Thymus (tissue), 11 donors: ENCODE results near the gene RNH1. TPM values are rescaled to one million over a fixed set of nuclear protein-coding genes. Genes with fewer than 3 reads are reported as not detected.
A peak's percentile ranks its signal among the peaks of the same experiment; 100 is the strongest.

Source experiments
- DNase-seq, 9 donors: peaks; one replicate each; pipeline ENCODE4 v3.0.0-alpha.2; 2013; ENCODE audit warnings: low spot score in 9 of 9, low read depth in 6 of 9, missing footprints in 1 of 9
- H3K27ac ChIP-seq, 2 donors: one replicate each; pipeline ENCODE4 v1.5.1; 2013; ENCODE audit warnings: control low read depth in 1 of 2, low read depth in 1 of 2, low read length in 1 of 2, mild to moderate bottlenecking in 1 of 2, moderate library complexity in 1 of 2
- H3K27me3 ChIP-seq, 2 donors: one replicate each; pipeline ENCODE4 v1.5.1; 2013; ENCODE audit warnings: low read length in 1 of 2; ENCODE audit not compliant: control insufficient read depth in 2 of 2, insufficient read depth in 1 of 2
- H3K36me3 ChIP-seq, 2 donors: one replicate each; pipeline ENCODE4 v1.5.1; 2013; ENCODE audit warnings: low read length in 1 of 2, mild to moderate bottlenecking in 1 of 2, moderate library complexity in 1 of 2; ENCODE audit not compliant: control insufficient read depth in 2 of 2, insufficient read depth in 2 of 2
- H3K4me1 ChIP-seq, 2 donors: one replicate each; pipeline ENCODE4 v1.5.1; 2013; ENCODE audit warnings: low read length in 2 of 2; ENCODE audit not compliant: control insufficient read depth in 2 of 2, insufficient read depth in 2 of 2
- H3K4me3 ChIP-seq, 2 donors: one replicate each; pipeline ENCODE4 v1.5.1; 2013; ENCODE audit warnings: low read length in 2 of 2, control low read depth in 1 of 2, mild to moderate bottlenecking in 1 of 2
- H3K9me3 ChIP-seq, 2 donors: one replicate each; pipeline ENCODE4 v1.5.1; 2013; ENCODE audit warnings: low read length in 1 of 2, mild to moderate bottlenecking in 1 of 2; ENCODE audit not compliant: control insufficient read depth in 2 of 2, insufficient read depth in 1 of 2
- WGBS: extraction: QIAGEN DNeasy Blood & Tissue Kit; methylation state at CpG from one replicate; pipeline ENCODE4 v1.1.7; 2013; 5-methylcytosine and 5-hydroxymethylcytosine counted together
- polyA plus RNA-seq: library from polyadenylated mRNA; stranded (reverse); fragments of 200-250 nt; gene quantifications from one replicate; pipeline ENCODE4 v1.2.3, GENCODE V29; 2013
- total RNA-seq: library from RNA; stranded (reverse); fragments of 120-200 nt; gene quantifications from one replicate; pipeline ENCODE4 v1.2.4, GENCODE V29; 2013
- donor health status: healthy.

RNH1 gene
- total and polyA plus RNA-seq, 2 donors, result 79.2 to 114 TPM

DNA sequence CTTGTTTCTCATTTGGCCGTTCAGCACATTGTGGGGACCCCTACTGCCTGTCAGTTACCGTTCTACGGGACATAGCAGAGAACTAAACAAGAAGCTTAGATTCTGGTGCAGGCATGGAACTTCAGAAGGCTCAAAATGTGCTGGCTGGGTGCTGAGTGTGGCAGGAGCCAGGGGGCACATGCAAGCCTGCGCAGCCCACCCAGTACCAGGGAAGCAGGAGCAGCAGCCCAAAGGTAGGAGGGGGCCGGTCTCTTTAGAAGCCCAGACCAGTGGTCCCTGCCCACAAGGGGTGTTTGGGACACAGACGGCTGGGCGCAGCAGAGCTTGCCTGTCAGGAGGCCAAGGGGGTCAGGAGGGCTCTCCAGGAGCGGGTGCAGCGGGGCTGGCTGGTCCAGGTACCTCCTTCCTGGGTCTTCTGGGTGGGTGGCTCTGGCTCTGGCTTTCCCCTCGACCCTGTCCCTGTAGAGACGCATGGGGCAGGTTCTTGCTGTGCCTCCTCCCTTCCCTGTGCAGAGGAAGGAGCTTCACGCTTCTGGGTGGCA, 54.8 kb downstream of the RNH1 start:
- peaks cover 14 to 54% of the 10 kb centered on the region in 2 donors for H3K4me1 ChIP-seq
- H3K27ac ChIP-seq, result no peak overlapping the region
- H3K4me3 ChIP-seq, result no peak overlapping the region
- peaks cover 0 to 12% of the 10 kb centered on the region in 2 donors for H3K9me3 ChIP-seq
- H3K36me3 ChIP-seq, result peaks cover 18 to 30% of the 10 kb centered on the region in 2 donors
- 96% methylated on average over 12 of the region's 12 CpGs for WGBS
- H3K27me3 ChIP-seq, result no peaks in the 10 kb centered on the region
- no peak for DNase-seq

DNA sequence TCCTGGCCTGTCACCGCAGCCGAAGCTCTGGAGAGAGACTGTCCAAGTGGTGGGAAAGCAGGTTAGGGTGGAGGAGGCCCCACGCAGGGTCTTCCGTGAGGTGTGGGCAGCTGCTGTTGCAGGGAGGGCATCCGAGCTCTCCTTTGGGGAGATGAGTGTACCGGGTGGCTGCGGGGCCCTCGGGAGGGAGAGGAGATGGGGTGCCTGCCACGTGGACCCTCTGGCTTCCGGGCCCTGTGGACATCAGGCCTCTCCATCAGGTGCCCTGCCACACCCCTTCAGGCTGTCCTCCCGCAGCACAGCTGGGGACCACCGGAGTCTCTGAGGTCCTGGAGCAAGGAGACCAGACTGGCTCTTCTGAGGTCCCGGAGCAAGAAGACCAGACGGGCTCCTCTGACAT, 55.3 kb downstream of the RNH1 start:
- Histone ChIP-seq H3K9me3 (peaks cover 0 to 12% of the 10 kb centered on the region in 2 donors), H3K27ac (no peak overlapping the region), H3K36me3 (peaks cover 18 to 30% of the 10 kb centered on the region in 2 donors), H3K4me1 (peaks cover 13 to 49% of the 10 kb centered on the region in 2 donors), H3K4me3 (no peak overlapping the region), H3K27me3 (peaks cover 0 to 2% of the 10 kb centered on the region in 2 donors)
- WGBS, result 97% methylated on average over 14 of the region's 14 CpGs
- DNase-seq, result no peak

DNA sequence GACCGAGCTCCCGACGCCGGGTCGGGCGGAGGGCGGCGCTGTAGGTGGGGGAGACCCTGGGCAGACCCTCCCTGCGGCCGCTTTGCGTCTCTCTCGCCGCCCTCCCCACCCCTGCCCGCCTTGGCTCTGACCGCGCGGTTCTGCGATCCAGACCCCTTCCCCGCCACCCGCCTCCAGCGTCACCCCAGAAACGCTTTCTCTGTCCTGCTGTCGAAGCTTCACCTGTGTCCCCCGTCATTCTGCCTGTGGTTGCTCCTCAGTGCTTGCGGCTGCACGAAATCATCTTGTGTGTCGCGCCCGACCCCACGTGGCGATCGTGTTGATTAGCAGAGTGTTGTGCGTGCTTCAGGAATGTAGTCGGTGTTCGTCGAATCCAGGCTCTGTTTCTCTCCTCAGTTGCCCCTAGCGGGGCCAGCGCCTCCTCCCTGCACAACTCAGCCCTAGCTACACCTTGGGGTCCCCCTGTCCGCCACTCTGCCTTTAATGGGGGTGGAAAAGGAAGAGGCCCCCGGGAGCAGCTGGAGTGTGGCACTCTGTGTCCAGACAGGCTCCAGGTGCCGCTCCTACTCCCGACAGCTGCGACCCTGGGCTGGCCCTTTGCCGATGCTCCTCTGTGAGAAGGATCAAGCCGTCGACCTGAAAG, 56.1 kb downstream of the RNH1 start:
- Histone ChIP-seq H3K9me3 (peaks cover 0 to 12% of the 10 kb centered on the region in 2 donors), H3K27me3 (peaks cover 0 to 2% of the 10 kb centered on the region in 2 donors), H3K4me3 (peak overlapping the region; percentile 73 to 96), H3K27ac (no peak overlapping the region), H3K36me3 (peaks cover 18 to 30% of the 10 kb centered on the region in 2 donors), H3K4me1 (peaks cover 9 to 42% of the 10 kb centered on the region in 2 donors)
- WGBS, result 10% methylated on average over 46 of the region's 46 CpGs
- peak; percentile 48 to 89 (median 65) for DNase-seq

DNA sequence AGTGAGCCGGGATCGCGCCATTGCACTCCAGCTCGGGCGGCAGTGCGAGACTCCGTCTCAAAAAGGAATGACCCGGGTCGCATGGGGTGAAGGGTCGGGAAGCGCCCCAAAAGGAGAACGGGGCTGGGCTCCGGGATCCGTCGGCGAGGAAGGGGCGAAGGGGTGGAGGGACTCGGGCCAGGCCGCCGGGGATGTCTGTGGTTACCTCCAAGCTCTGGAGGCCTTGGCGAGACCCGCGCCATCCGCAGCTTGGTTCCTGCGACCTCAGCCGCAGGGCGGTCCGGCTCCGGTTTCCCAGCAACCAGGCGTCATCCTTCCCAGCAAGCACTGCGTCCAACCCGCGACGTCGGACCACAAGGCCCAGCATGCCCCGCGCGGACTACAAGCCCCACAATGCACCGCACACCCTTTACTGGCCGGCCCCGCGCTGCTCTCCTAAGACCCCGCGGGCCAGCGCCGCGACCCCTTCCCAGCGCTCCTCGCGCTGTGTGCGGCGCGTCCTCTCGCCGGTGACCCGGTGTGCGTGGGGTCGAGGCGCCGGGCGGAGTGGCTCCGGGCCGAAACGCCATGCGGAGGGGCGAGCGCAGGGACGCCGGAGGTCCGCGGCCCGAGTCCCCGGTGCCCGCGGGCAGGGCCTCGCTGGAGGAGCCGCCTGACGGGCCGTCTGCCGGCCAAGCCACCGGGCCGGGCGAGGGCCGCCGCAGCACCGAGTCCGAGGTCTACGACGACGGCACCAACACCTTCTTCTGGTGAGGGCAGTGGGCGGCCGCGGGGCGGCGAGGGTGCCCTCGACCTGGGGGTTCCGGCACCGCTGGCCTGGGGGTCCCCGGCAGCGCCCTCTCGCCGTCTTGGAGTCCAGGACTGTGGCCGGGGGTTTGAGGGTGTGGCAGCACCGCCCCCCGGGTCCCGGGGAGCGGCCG, 56.9 kb downstream of the RNH1 start, which contains the start of gene PTDSS2:
TSS of gene PTDSS2 (plus strand) at position 391 of the 920 bp plus-strand sequence. CDS start at position 568, 177 bp downstream.
- peak; percentile 82 to 95 (median 89) for DNase-seq
- H3K9me3 ChIP-seq, result peaks cover 0 to 12% of the 10 kb centered on the region in 2 donors
- peaks cover 18 to 29% of the 10 kb centered on the region in 2 donors for H3K36me3 ChIP-seq
- H3K27ac ChIP-seq, result peak within 1 kb of the TSS; percentile 81 to 82
- H3K4me3 ChIP-seq, result peak within 1 kb of the TSS; percentile 73 to 96
- H3K27me3 ChIP-seq, result peaks cover 0 to 5% of the 10 kb centered on the region in 2 donors
- under 1% methylated on average over 108 of the region's 108 CpGs for WGBS
- peaks cover 9 to 38% of the 10 kb centered on the region in 2 donors for H3K4me1 ChIP-seq

DNA sequence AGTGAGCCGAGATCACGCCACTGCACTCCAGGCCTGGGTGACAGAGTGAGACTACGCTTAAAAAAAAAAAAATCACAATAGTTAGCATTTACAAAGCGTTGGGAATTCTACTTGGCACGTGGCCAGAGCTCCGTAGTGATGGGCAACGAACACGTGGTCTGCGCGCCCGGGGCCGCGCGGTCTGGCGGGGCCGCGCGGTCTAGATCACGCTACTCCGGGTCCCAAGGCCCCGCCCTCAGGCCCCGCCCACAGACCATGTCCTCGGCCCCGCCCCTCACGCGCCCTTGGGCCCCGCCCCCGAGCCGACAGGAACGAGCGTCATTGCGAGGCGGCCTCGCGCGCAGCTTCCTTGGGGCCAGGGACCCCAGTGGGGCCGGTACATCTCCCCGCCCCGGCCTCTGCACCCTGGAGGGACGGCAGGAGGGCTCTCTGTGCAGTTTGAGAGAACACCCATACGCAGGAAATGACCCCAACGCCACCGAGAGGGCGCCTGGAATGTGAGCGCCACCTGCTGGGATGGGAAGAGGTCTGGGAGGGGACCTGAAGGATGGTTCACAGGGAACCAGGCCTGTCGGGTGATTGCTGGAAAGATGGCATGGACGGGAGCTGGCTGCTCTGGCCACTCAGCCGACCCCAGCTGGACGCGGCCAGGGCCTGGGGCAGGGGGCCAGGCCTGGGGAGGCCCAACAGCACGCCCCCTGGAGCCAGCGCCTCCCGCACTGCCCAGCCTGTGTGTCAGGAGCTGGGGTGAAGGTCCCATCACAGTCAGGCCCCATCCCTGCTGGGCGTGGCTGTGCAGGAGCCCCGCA, 58.9 kb downstream of the RNH1 start:
- peak overlapping the region; percentile 95 to 96 for H3K27ac ChIP-seq

DNA sequence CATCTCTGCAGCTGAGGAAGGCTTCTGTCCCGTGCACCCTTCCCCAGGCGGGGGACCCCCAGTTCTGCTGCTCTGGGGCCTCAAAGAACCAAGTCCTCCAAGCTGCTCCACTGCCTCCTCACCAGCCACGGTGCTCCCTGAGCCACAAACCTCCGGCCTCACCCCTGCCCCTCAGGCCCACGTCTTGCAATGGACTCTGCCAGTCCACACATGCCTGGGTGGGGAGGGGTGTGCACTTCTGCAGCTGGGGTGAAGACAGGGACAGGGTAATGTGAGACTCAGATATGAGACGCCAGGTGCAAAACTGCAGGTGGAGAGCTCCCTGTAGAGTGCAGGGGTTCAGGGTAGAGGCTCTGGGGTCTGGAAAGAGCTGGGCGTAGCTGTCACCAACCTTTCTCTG, 60.2 kb downstream of the RNH1 start:
- H3K36me3 ChIP-seq, result peaks cover 0 to 1% of the 10 kb centered on the region in 2 donors
- H3K4me1 ChIP-seq, result peaks cover 10 to 41% of the 10 kb centered on the region in 2 donors
- H3K9me3 ChIP-seq, result peaks cover 0 to 12% of the 10 kb centered on the region in 2 donors
- peak in 3 of 9 donors; percentile 19 to 64 (median 41) for DNase-seq
- peaks cover 0 to 15% of the 10 kb centered on the region in 2 donors for H3K27me3 ChIP-seq
- 80% methylated on average over 7 of the region's 7 CpGs for WGBS
- peak overlapping the region in 1 of 2 donors; percentile 45 for H3K27ac ChIP-seq
- H3K4me3 ChIP-seq, result no peak overlapping the region

More for the DNA sequence above, 58.9 kb downstream of the RNH1 start:
- peaks cover 0 to 12% of the 10 kb centered on the region in 2 donors for H3K9me3 ChIP-seq
- H3K4me3 ChIP-seq, result peak overlapping the region; percentile 68 to 81
- DNase-seq, result peak; percentile 69 to 93 (median 83)
- H3K36me3 ChIP-seq, result peaks cover 7 to 13% of the 10 kb centered on the region in 2 donors
- H3K4me1 ChIP-seq, result peaks cover 9 to 38% of the 10 kb centered on the region in 2 donors
- peaks cover 0 to 9% of the 10 kb centered on the region in 2 donors for H3K27me3 ChIP-seq
- WGBS, result 8% methylated on average over 55 of the region's 55 CpGs

DNA sequence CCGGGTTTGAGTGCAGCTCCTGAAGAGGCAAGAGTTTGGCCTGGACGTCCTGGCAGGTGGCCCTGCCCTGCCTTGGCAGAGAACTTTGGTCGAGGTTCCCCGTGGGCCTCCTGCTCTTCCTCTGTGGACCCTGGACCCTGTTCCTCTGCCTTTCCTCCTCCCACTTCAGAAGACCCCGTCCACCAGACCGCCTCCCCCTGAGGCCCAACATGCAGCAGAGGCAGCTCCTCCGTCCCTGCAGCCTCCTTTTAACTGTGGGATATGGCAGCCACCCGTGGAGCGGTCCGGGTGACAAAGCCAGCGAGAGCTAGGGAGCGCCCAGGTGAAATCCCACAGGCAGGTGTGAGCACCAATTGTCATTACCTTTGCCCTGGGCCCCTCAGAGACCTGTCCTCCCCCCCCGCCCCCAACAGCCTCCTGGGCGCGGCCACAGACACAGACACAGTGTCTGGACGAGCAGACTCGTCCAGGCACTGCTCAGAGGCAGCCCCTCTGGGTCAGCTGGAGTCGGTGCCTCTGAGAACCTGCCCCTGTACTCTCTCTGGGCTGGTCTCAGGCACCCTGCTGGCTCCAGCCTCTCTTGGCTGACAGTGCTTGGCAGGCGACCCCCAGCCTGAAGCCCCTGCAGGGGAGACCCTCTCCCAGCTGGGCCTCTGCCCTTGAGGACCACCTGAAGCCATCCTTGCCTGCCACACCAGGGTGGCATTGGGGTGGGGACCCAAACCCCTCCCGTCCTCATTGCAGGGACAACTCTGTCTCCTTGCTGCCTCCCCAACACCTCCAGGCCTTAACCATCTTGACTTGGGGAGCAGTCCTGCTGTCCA, 61.1 kb downstream of the RNH1 start:
- Histone ChIP-seq H3K27me3 (peaks cover 0 to 22% of the 10 kb centered on the region in 2 donors), H3K4me3 (no peak overlapping the region), H3K36me3 (no peaks in the 10 kb centered on the region), H3K4me1 (peaks cover 15 to 39% of the 10 kb centered on the region in 2 donors), H3K27ac (no peak overlapping the region), H3K9me3 (peaks cover 0 to 7% of the 10 kb centered on the region in 2 donors)
- no peak for DNase-seq
- WGBS, result 93% methylated on average over 20 of the region's 20 CpGs
